HG03025 (cell line): ENCODE data around the gene RLN3.
A peak's percentile ranks its signal among the peaks of the same experiment; 100 is the strongest.

Source experiments
- ATAC-seq: cut with Tn5 transposase; IDR thresholded peaks from one replicate; pipeline ENCODE4 v1.9.1; 2021; ENCODE audit warnings: mild to moderate bottlenecking, moderate library complexity; ENCODE audit not compliant: unreplicated experiment, low FRiP score

Gene RLN3

GRCh38 chr19:13993590-13994300, 34.2 kb upstream of the RLN3 start:
- no peak for ATAC-seq

DNA sequence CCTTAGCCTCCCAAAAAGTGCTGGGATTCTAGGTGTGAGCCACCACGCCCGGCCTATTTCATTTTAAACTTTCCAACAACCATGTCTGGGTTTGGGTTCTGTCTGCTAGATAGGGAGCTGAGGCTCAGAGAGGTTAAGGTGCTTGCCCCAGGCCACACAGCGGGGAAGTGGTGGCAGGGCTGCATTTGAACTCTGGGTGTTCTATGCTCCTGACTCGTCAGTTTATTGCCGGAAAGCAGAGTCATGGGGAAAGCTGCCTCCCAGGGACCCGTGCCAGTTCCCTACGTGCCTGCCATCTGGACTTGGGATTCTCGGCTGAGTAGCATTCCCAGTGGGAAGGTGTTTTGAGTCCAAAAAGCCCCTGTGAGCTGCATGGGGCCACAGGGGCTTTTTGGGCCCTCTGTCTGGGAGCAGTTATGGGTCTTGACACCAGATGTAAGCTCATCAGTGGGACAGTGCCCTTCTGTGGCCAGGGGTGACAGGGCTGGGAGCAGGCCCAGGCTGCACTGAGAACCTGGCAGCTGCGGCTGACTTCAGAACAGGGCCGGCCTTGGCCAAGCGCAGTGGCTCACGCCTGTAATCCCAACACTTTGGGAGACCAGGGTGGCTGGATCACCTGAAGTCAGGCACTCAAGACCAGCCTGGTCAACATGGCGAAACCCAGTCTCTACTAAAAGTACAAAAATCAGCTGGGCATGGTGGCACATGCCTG, 32.8 kb upstream of the RLN3 start:
- ATAC-seq, result no peak

DNA sequence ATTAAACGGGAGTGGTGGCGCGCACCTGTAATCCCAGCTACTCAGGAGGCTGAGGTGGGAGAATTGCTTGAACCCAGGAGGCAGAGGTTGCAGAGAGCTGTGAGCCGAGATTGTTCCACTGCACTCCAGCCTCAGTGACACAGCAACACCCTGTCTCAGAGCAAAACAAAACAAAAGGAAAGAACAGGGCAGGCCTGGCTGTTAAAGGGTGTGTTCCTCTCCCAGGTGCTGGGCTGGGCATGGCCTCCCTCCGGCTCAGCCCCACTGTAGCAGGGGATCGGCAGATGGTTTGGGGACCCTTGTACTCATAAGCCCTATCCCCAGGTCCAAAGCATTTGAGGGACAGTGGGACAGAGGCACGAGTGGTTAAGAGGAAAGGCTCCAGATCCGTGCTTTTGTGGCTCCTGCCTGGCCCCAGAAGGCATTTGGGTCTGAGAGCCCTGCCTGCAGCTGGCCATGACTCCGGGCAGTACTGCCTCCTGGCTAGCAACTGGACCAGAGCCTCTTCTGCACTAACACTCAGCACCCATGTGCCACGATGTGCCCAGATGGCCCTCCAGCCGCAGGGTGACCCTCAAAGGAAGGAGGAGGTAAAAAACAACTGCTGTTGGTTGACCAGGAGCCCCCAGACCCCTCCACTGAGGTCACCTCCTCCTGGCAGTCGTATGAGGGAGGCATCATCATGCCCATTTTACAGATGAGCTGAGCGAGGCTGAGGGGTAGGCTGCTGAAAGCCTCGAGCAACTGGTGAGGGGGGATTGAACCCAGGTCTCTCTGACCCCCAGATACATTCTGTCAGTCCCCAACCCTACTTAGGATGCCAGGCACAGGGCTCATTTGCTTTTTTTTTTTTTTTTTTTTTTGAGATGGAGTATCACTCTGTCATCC, 31.8 kb upstream of the RLN3 start:
- no peak for ATAC-seq

DNA sequence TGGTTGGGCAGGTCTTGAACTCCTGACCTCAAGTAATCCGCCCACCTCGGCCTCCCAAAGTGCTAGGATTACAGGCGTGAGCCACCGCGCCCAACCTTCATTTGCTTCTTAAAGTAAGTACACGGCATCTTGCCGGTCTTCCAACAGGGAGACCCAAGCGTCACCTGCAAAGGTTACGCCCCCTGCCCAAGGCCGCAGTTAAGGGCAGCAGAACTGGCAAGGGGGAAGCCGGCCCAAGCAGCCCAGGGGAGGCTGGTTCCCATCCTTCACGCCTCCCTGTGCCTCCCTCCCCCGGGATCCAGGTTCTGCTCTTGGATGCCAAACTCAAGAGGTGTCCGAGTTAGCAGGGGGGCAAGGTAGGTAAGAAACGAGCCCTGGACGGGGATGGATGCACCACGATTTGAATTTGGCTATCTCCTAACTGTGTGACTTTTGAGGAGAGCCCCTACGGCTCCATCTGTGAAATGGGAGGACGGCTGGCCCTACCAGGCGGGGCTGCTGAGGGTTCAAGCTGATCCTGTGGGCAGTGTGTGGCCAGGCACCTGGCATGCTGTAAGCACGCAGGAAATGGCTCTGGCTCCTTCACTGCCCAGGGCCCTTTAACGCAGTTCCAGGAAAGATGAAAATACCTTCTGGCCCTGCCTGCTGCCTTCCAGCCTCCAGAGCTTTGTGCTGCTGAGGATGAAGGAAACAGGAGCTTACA, 30.9 kb upstream of the RLN3 start:
- no peak for ATAC-seq

GRCh38 chr19:13997631-13997962, 30.4 kb upstream of the RLN3 start:
- no peak for ATAC-seq

GRCh38 chr19:13998426-13998825, 29.5 kb upstream of the RLN3 start:
- no peak for ATAC-seq

GRCh38 chr19:13999085-13999484, 28.9 kb upstream of the RLN3 start:
- no peak for ATAC-seq

DNA sequence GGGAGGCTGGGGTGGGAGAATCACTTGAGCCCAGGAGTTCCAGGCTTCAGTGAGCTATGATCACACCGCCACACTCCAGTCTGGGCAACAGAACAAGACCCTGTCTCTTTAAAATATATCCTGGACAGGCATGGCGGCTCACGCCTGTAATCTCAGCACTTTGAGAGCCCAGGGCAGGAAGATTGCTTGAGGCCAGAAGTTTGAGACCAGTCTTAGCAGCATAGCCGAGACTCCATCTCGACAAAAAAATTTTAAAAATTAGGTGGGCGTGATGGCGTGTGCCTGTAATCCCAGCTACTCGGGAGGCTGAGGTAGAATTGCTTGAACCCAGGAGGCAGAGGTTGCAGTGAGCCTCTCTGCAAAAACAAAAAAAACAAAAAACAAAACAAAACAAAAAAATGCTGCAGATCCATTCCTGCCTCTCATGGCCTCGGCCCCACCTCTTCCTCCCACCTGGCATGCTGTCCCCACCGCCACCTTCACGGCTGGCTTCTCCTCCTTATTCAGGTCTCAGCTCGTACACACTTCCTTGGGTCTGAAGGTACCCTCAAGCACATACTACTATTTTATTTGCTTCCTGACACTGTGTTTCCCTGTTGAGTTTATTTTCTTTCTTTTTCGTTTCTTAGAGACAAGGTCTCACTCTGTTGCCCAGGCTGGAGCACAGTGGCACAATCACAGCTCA, 27.1 kb upstream of the RLN3 start:
- ATAC-seq, result no peak

GRCh38 chr19:14002571-14003250, 25.2 kb upstream of the RLN3 start:
- ATAC-seq, result no peak

- ATAC-seq, result no peak
These were observed 24.5 kb upstream of the RLN3 start for GRCh38 chr19:14003251-14004055.

GRCh38 chr19:14004619-14005348, 23.2 kb upstream of the RLN3 start:
- ATAC-seq, result no peak

DNA sequence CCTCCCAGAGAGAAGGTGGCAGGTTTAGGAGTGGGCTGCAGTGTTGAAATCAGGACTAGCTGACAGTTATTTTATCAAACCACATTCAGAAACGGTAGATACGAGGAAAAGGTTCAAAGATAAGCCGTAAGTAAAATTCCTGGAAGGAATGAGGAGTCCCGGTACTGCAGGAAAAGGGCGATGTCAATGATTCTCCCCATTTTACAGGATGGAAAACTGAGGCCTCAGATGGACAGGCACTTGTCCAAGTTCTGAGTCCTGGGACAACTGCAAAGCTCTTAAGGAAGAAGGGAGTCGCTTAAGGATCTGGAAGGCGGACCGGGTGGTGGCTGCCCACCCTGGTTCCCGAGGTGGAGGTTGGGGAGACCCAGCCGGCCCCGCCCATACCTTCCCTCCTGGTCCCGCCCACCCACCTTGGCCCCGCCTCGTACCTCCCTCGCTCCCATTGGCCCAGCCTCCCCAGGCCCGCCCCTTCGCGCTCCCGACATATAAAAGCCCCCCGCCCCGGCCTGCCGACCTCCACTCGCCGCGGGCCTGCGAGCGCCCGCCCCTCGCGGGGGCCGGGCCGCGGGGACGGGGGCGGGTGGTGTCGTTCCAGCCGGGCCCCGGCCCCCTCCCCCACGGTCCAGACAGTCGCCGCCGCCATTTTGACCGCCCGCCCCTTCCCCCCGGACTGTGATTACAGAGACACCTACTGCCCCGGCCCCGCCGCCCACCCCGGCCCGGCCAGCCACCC, 22.4 kb upstream of the RLN3 start:
- peak; percentile 43 for ATAC-seq

- peak; percentile 66 for ATAC-seq
These were observed 21.7 kb upstream of the RLN3 start, which contains the start of gene RFX1 for GRCh38 chr19:14006085-14006765. RFX1 (minus strand) TSS chr19:14006320; CDS start chr19:13993843, 12,477 bp downstream.

DNA sequence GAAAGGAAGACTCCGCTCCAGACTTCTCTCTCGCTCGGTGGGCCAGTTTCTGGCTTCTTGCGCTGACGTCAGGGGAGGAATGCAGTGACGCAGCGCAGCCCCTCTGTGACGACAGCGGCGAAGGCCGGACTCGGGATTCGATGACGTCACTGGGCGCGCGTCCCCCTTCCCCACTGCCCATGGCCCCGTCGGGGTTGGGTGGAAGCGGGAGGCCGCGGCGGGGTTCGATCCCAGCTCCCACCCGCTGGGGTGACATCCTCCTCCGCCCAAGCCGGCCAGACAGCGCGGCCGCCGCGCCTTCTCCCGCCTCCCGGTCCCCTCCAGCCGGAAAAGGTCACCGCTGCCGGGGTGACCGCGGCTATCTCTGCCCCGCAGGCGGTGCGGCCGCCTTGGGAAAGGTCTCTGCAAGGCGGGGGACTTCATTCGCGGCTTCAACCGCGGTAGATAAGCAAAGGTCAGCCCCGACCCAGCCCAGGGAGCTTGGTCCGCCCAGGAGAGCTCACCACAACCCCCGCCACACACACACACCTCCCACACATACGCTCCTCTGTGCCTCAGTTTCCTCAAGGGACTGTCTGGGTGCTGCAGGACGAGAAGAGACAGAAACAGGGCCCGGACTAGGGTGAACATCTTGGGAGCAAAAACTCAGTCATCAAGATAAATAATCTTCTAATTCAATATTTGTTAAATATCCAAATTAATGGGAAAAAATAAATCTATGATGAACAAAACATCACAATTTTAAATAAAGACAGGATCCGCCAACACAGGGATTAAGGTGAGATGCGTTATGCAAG, 21.0 kb upstream of the RLN3 start:
- ATAC-seq, result peak; percentile 36

DNA sequence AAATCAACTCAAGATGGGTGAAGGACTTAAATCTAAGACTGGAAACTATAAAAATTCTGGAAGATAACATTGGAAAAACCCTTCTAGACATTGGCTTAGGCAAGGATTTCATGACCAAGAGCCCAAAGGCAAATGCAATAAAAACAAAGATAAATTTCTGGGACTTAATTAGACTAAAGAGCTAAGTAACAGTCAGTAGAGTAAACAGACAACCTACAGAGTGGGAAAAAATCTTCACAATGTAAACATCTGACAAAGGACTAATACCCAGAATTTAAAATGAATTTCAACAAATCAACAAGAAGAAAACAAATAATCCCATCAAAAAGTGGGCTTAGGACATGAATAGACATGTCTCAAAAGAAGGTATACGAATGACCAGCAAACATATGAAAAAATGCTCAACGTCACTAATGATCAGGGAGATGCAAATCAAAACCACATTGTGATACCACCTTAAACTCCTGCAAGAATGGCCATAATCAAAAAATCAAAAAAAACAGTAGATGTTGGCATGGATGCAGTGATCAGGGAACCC, 15.5 kb upstream of the RLN3 start:
- no peak for ATAC-seq
